ENCODE results near the gene SYT6. TPM values are rescaled to one million over a fixed set of nuclear protein-coding genes. Genes with fewer than 3 reads are reported as not detected.

The SYT6 gene
- total and polyA plus RNA-seq, 2 experiments from 2014 or later: 0.09 TPM; not detected in 1

DNA sequence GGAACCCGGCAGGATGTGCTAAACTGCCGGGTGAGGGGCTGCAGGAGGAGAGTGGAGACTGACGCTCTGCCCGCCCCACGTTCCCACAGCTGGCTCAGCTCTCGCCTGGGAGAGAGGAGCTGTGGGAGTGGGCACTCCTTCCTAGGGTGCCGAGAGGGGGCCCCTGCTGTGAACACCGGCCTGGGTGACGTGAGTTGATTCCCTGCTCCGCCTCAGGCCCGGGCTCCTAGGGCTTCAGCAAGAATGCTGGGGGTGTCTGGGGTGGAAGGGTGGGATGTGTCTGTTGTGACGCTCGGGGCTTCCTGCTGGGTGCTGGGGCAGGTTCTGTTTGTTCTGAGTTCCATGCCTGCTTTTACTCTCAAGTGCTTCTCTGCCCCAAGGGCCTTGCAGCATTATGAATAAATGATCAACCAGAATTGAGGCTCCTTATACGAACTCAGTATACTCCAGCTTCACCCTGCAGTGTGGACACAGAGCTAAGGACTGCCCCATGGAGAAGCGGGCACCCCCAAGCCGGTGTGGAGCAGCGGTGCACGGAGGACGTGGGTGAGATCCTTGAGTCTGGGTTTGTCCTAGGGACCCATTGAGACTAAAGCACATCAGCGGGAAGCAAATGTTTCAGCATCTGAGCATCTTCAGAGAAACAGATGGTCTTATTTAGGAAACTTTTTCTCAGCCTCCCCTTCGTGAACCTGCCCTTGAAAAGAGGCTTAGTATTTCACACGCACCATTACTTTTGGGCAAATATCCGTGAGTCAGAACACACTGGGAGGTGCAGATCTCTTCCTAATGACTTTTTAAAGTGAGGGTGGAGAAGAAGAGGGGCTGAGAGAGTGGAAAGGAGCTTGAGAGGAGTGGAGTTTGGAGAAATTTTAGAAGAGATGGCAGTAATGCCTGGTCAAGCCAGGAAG is 41.7 kb downstream of the SYT6 start:
- H3K4me1 ChIP-seq (ENCODE audit: low read depth): peaks cover 20% of the 10 kb centered on the region
- H3K4me3 ChIP-seq: no peak overlapping the region
- no peaks in the 10 kb centered on the region for H3K27me3 ChIP-seq
- no peak for DNase-seq (ENCODE audit: low read depth in 1 of 2, low spot score in 1 of 2)
- TF ChIP-seq, protein P1, sequence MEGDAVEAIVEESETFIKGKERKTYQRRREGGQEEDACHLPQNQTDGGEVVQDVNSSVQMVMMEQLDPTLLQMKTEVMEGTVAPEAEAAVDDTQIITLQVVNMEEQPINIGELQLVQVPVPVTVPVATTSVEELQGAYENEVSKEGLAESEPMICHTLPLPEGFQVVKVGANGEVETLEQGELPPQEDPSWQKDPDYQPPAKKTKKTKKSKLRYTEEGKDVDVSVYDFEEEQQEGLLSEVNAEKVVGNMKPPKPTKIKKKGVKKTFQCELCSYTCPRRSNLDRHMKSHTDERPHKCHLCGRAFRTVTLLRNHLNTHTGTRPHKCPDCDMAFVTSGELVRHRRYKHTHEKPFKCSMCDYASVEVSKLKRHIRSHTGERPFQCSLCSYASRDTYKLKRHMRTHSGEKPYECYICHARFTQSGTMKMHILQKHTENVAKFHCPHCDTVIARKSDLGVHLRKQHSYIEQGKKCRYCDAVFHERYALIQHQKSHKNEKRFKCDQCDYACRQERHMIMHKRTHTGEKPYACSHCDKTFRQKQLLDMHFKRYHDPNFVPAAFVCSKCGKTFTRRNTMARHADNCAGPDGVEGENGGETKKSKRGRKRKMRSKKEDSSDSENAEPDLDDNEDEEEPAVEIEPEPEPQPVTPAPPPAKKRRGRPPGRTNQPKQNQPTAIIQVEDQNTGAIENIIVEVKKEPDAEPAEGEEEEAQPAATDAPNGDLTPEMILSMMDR (IDR thresholded peaks at IDR 0.05; ENCODE audit: low read depth, low read length): no peak
- no peaks in the 10 kb centered on the region for H3K9me3 ChIP-seq (ENCODE audit: low read depth)
- no peaks in the 10 kb centered on the region for H3K36me3 ChIP-seq
- H3K27ac ChIP-seq: no peak overlapping the region

DNA sequence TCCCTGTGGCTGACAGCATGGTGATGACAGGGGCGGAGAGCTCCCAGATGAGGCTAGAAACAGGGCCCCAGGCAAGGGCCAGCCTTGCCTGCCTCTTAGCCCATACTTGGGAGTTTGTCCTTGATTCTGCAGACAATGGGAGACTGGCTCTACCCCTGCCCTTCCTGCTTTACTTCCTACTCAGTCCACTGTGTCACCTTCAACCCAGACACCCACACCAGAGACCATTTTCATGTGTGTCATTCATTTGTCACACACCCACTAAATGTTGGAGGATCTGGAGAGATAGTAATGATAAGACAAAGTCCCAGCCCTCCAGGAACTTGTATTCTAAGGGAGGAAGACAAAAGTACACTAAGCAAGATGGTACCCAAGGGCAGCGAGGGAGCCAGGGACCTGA is 43.7 kb downstream of the SYT6 start:
- Histone ChIP-seq H3K27ac (no peak overlapping the region), H3K4me3 (no peak overlapping the region), H3K4me1 (ENCODE audit: low read depth) (peaks cover 20% of the 10 kb centered on the region), H3K36me3 (no peaks in the 10 kb centered on the region), H3K27me3 (no peaks in the 10 kb centered on the region), H3K9me3 (ENCODE audit: low read depth) (no peaks in the 10 kb centered on the region)
- DNase-seq (ENCODE audit: low read depth in 1 of 2, low spot score in 1 of 2): peak in 1 of 2 donors; percentile 38
- TF ChIP-seq, protein P1 (IDR thresholded peaks at IDR 0.05; ENCODE audit: low read depth, low read length): no peak

DNA sequence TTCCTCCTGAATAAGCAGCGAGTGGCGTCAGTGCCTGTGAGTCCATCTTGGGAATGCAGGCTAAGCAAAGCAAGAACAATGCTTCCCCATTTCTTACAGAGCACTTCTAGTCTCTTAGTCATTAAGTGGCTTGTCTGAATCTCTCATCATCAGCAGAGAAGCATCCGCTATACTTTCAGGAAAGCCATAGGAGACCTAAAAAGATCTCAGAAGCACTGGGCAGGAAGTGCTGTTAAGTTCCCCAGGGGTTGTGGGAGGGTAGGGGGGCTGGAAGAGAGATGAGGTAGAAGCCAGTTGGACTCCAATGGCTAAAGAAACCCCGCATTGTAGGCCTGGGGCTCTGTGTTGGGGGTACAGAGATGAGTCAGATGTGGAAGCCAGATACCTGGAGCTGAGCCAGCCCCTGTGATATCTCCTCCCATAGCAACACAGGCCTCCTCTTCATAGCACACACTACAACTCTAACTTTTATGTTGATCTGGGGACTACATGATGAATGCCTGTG is 44.9 kb downstream of the SYT6 start:
- H3K27ac ChIP-seq: no peak overlapping the region
- H3K27me3 ChIP-seq: no peaks in the 10 kb centered on the region
- TF ChIP-seq, protein P1 (IDR thresholded peaks at IDR 0.05; ENCODE audit: low read depth, low read length): no peak
- DNase-seq (ENCODE audit: low read depth in 1 of 2, low spot score in 1 of 2): peak in 1 of 2 donors; percentile 63
- no peaks in the 10 kb centered on the region for H3K36me3 ChIP-seq
- no peak overlapping the region for H3K4me3 ChIP-seq
- H3K4me1 ChIP-seq (ENCODE audit: low read depth): peaks cover 20% of the 10 kb centered on the region
- H3K9me3 ChIP-seq (ENCODE audit: low read depth): no peaks in the 10 kb centered on the region

DNA sequence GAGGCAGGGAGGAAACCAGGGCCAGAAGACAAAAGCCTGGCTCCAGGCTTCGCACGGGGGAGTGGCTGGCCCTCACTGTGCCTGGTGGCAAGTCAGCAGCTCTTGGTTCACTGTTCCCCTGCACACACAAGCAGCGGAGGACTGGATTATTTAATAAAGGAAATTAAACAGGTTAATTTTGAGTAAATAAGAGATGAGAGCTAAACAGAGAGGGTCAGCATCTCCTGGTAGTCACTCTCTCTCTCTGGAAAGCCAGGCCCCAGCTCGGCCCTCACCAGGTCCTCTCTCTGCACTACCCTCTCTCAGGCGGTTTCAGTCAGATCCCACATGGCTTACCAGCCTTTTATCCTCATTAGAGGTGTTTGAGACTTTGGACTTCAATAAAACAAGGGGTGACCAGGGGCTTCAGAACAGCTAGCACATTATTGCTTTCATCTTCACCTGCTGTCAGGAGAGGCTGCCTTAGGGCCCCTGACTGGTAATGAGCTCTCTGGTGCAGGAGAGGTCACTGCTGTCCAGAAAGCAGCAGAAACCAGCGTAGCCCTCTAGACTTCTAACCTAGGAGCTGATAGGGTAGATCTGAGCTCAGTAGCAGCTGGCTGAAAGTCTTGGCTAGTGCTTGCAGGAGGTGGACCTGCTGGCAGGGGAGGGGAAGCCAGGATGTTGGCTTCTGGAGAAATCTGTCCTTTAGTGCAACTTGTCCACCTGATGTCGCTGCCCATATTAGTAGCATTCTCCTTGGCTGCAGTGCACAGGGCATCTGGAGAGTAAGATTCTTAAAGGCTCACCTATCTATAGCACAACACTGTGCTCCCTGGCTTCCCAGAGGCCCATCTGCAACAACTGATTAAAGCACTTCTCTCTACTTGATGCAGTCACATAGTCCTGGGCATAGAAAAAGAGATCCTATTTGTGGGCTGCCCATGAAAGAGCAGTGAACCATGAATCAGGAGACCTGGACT is 45.9 kb downstream of the SYT6 start:
- H3K9me3 ChIP-seq (ENCODE audit: low read depth): no peaks in the 10 kb centered on the region
- TF ChIP-seq, protein P1 (IDR thresholded peaks at IDR 0.05; ENCODE audit: low read depth, low read length): no peak
- no peak overlapping the region for H3K27ac ChIP-seq
- peak in 1 of 2 donors; percentile 48 for DNase-seq (ENCODE audit: low read depth in 1 of 2, low spot score in 1 of 2)
- no peak overlapping the region for H3K4me3 ChIP-seq
- H3K4me1 ChIP-seq (ENCODE audit: low read depth): peaks cover 20% of the 10 kb centered on the region
- H3K27me3 ChIP-seq: no peaks in the 10 kb centered on the region
- no peaks in the 10 kb centered on the region for H3K36me3 ChIP-seq

DNA sequence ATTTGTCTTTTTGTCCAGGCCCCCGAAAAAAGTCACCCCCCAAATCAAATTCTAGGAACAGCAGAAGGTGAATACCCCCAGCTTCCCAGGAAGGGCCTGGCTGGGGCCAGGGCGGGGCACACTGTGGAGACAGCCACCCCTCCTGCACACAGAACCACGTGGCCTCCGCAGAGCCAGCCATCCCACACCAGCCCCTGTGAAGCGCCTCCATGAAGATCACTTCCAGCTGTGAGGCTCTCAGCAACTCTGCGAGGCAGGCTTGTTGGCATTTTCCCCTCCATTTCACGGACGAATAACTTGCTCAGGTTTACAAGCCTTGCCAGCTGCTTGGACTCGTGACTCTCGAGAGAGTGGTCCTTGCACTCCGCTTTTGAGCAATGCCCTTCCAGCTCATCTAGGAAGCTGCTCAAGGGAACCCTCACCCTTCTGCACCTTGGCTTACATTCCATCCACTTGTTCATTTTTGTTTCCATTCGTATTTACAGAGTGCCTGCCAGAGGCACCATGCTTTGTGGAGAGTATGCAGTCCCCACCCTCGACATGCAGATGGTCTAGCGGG is 48.2 kb downstream of the SYT6 start:
- Histone ChIP-seq H3K27ac (no peak overlapping the region), H3K4me3 (no peak overlapping the region), H3K27me3 (no peaks in the 10 kb centered on the region), H3K9me3 (ENCODE audit: low read depth) (no peaks in the 10 kb centered on the region), H3K36me3 (no peaks in the 10 kb centered on the region), H3K4me1 (ENCODE audit: low read depth) (peaks cover 20% of the 10 kb centered on the region)
- DNase-seq (ENCODE audit: low read depth in 1 of 2, low spot score in 1 of 2): no peak
- TF ChIP-seq, protein P1 (IDR thresholded peaks at IDR 0.05; ENCODE audit: low read depth, low read length): no peak
